Breast epithelium (tissue), 4 donors: ENCODE results near the gene HASPIN. TPM values are rescaled to one million over a fixed set of nuclear protein-coding genes. Genes with fewer than 3 reads are reported as not detected.

Experiments
- DNase-seq, 2 donors: peaks; one replicate each; pipeline ENCODE4 v3.0.0-alpha.2; 2019; ENCODE audit warnings: low spot score in 2 of 2
- H3K27ac ChIP-seq, 2 donors: fragments of 200-600 bp; sonication (generic) in 1 of 2; one replicate each; pipeline ENCODE4 v1.5.1; 2016 to 2019; ENCODE audit warnings: mild to moderate bottlenecking in 1 of 2
- H3K27me3 ChIP-seq, 2 donors: fragments of 200-600 bp; sonication (generic) in 1 of 2; one replicate each; pipeline versions ENCODE4 v1.5.1 to v1.6.0; 2017 to 2019; ENCODE audit warnings: control low read depth in 1 of 2, mild to moderate bottlenecking in 1 of 2
- H3K36me3 ChIP-seq: fragments of 200-600 bp; one replicate; pipeline ENCODE4 v1.5.1; 2019
- H3K4me1 ChIP-seq, 2 donors: fragments of 200-600 bp; sonication (generic); one replicate each; pipeline ENCODE4 v1.5.1; 2016 to 2019; ENCODE audit warnings: control low read depth in 1 of 2
- H3K4me3 ChIP-seq, 3 donors: fragments of 200-600 bp; sonication (generic); 1 replicate in 2 of 3; 2 replicates in 1 of 3; pipeline ENCODE4 v1.5.1; 2016 to 2019; ENCODE audit warnings: mild to moderate bottlenecking in 3 of 3, moderate library complexity in 2 of 3
- H3K9me3 ChIP-seq, 2 donors: fragments of 200-600 bp; sonication (generic) in 1 of 2; one replicate each; pipeline ENCODE4 v1.5.1; 2016 to 2019; ENCODE audit warnings: control low read depth in 1 of 2
- POLR2A ChIP-seq: fragments of 450-650 bp; IDR thresholded peaks from one replicate; pipeline ENCODE4 v1.6.1; 2016; ENCODE audit warnings: antibody characterized with exemption, mild to moderate bottlenecking, moderate library complexity
- POLR2AphosphoS5 ChIP-seq, 3 donors: sonication (generic); formaldehyde crosslinking; IDR thresholded peaks; one replicate each; pipeline ENCODE4 v1.6.1; 2017; ENCODE audit warnings: antibody characterized with exemption in 3 of 3
- intact Hi-C: fragments of 100-400 bp; cut with DNase I; formaldehyde crosslinking; loops from one replicate; pipeline ENCODE4 v1.15.1; 2023; ENCODE audit warnings: low total_unique reads
- total RNA-seq, 3 donors: library from RNA; depleted of rRNA; stranded (reverse); fragments of >200 nt; gene quantifications; one replicate each; pipeline ENCODE4 v1.1.0, GENCODE V29; 2016
- TF ChIP-seq, protein P1 (sequence below), 3 donors: fragments of 450-650 bp; IDR thresholded peaks; one replicate each; pipeline ENCODE4 v1.5.1; 2016 to 2017; ENCODE audit warnings: antibody characterized with exemption in 3 of 3, mild to moderate bottlenecking in 3 of 3, moderate library complexity in 3 of 3

Gene HASPIN
- total RNA-seq, 3 donors from 2014 or later: 0.29 to 0.48 (median 0.33) TPM

GRCh38 chr17:3740611-3741073 is 16.9 kb downstream of the HASPIN start:
- TF ChIP-seq POLR2AphosphoS5 (IDR thresholded peaks at IDR 0.05): no peak
- no peak for TF ChIP-seq POLR2A
- TF ChIP-seq, protein P1, sequence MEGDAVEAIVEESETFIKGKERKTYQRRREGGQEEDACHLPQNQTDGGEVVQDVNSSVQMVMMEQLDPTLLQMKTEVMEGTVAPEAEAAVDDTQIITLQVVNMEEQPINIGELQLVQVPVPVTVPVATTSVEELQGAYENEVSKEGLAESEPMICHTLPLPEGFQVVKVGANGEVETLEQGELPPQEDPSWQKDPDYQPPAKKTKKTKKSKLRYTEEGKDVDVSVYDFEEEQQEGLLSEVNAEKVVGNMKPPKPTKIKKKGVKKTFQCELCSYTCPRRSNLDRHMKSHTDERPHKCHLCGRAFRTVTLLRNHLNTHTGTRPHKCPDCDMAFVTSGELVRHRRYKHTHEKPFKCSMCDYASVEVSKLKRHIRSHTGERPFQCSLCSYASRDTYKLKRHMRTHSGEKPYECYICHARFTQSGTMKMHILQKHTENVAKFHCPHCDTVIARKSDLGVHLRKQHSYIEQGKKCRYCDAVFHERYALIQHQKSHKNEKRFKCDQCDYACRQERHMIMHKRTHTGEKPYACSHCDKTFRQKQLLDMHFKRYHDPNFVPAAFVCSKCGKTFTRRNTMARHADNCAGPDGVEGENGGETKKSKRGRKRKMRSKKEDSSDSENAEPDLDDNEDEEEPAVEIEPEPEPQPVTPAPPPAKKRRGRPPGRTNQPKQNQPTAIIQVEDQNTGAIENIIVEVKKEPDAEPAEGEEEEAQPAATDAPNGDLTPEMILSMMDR (IDR thresholded peaks at IDR 0.05): no peak
- no peak for DNase-seq
- Histone ChIP-seq H3K27me3 (no peaks in the 10 kb centered on the region), H3K4me1 (no peaks in the 10 kb centered on the region), H3K36me3 (no peaks in the 10 kb centered on the region), H3K4me3 (no peak overlapping the region), H3K27ac (no peak overlapping the region), H3K9me3 (no peaks in the 10 kb centered on the region)
- intact Hi-C loops: no loop called here

DNA sequence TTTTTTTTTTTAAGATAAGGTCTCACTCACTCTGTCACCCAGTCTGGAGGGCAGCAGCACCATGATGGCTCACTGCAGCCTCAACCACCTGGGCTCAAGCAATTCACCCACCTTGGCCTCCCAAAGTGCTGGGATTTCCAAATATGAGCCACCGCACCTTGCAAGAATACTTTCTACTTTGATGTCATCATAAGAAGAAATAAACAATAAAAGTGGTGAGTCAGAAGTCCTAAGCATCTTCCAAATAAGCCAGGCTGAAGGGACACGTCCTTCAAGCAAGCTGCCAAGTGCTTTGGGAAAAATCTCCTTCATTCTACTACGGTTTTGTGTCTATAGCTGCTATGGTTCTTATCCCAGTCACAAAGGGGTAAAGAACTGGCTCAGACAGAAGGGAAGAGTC is 20.3 kb downstream of the HASPIN start:
- TF ChIP-seq POLR2A: no peak
- H3K36me3 ChIP-seq: no peaks in the 10 kb centered on the region
- DNase-seq: no peak
- intact Hi-C loops: no loop called here
- H3K4me3 ChIP-seq: no peak overlapping the region
- no peaks in the 10 kb centered on the region for H3K4me1 ChIP-seq
- H3K9me3 ChIP-seq: no peaks in the 10 kb centered on the region
- no peaks in the 10 kb centered on the region for H3K27me3 ChIP-seq
- no peak overlapping the region for H3K27ac ChIP-seq

DNA sequence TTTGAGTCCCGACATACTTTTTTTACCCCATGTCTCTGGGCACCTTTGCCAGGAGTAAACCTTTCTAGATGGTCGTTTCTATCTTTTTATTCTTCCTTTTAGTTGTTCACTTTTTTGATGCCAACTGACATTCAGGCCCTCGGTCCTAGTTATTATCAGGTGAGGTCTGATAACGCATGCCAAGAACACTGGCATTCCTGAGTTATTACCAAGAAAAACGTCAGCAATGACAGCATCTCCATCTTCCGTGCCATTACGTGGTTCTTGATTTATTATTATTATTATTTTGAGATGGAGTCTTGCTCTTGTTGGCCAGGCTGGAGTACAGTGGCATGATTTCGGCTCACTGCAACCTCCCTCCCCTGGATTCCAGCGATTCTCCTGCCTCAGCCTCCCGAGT is 21.4 kb downstream of the HASPIN start:
- Histone ChIP-seq H3K9me3 (no peaks in the 10 kb centered on the region), H3K4me3 (no peak overlapping the region), H3K4me1 (no peaks in the 10 kb centered on the region), H3K36me3 (no peaks in the 10 kb centered on the region), H3K27me3 (no peaks in the 10 kb centered on the region), H3K27ac (no peak overlapping the region)
- intact Hi-C loops: no loop called here
- DNase-seq: no peak
- TF ChIP-seq POLR2AphosphoS5 (IDR thresholded peaks at IDR 0.05): no peak
- TF ChIP-seq, protein P1 (IDR thresholded peaks at IDR 0.05): no peak
- no peak for TF ChIP-seq POLR2A

GRCh38 chr17:3747805-3748204 is 24.1 kb downstream of the HASPIN start:
- no peaks in the 10 kb centered on the region for H3K27me3 ChIP-seq
- intact Hi-C loops: no loop called here
- TF ChIP-seq POLR2A (no peak), POLR2AphosphoS5 (IDR thresholded peaks at IDR 0.05) (no peak)
- TF ChIP-seq, protein P1 (IDR thresholded peaks at IDR 0.05): no peak
- no peaks in the 10 kb centered on the region for H3K36me3 ChIP-seq
- H3K4me1 ChIP-seq: no peaks in the 10 kb centered on the region
- no peak overlapping the region for H3K4me3 ChIP-seq
- no peaks in the 10 kb centered on the region for H3K9me3 ChIP-seq
- no peak for DNase-seq
- H3K27ac ChIP-seq: no peak overlapping the region

- Histone ChIP-seq H3K27ac (no peak overlapping the region), H3K4me3 (no peak overlapping the region), H3K36me3 (no peaks in the 10 kb centered on the region), H3K9me3 (no peaks in the 10 kb centered on the region), H3K27me3 (no peaks in the 10 kb centered on the region), H3K4me1 (no peaks in the 10 kb centered on the region)
- no peak for DNase-seq
- intact Hi-C loops: no loop called here
- TF ChIP-seq, protein P1 (IDR thresholded peaks at IDR 0.05): no peak
- TF ChIP-seq POLR2AphosphoS5 (IDR thresholded peaks at IDR 0.05): no peak
- TF ChIP-seq POLR2A: no peak
These were observed 24.9 kb downstream of the HASPIN start for GRCh38 chr17:3748576-3748975.

DNA sequence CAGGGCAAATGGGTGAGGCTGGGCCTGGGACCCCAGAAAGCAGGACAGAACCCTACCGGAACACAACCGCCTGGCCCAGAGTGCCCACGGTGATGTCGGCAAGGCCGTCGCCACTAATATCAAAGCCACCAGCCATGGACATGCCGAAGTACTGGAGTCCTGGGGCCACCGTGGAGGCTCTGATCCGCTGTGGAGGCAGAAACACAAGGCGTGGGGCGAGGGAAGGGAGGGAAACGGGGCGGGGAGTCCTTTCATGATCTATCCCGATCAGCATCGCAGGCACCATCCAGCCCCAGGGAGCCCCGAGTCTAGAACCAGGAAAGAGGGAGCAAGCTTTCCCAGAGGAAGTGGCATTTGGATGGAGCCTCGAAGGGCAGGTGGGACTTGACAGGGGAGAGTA is 26.6 kb downstream of the HASPIN start:
- Histone ChIP-seq H3K9me3 (no peaks in the 10 kb centered on the region), H3K4me3 (no peak overlapping the region), H3K36me3 (no peaks in the 10 kb centered on the region), H3K4me1 (no peaks in the 10 kb centered on the region), H3K27me3 (no peaks in the 10 kb centered on the region), H3K27ac (no peak overlapping the region)
- TF ChIP-seq POLR2AphosphoS5 (IDR thresholded peaks at IDR 0.05): no peak
- TF ChIP-seq, protein P1 (IDR thresholded peaks at IDR 0.05): no peak
- no peak for TF ChIP-seq POLR2A
- no peak for DNase-seq
- intact Hi-C loops: loop anchor here (5.0 kb wide), 1 partner anchor 1483 kb away; no protein-coding TSS in a partner anchor
